GM21723 (cell line): ENCODE results near the gene SSBP1.
"Not testable (repeated sequence)": the region's sequence is repeated elsewhere in the genome, so short reads cannot be mapped to it uniquely, and the experiment has no call there.

Experiments
- ATAC-seq: cut with Tn5 transposase; IDR thresholded peaks from one replicate; pipeline ENCODE4 v1.9.1; 2021; ENCODE audit warnings: mild to moderate bottlenecking, moderate library complexity; ENCODE audit not compliant: unreplicated experiment

The SSBP1 gene

DNA sequence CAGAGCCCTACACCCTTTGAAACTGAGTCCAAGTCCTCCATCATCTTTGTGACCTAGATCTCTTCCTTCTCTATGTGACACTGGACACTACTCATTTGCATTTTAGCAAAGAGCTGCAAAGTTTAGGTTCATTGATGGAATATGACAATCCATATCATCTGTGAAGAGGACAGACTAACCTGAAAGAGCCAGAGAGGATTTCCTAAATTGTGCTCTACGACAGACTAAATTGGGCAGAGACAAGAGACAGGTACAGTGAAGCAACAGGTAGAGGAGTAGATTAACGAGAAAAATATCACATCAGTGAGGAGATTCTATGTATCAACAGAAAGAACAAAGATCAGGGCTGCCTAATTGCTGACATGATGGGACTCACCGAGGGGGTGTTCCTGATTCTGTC is 25.6 kb downstream of the SSBP1 start, which contains the start of gene TAS2R3:
Gene TAS2R3, plus strand, starts transcription at position 301 of the 400 bp plus-strand sequence. Its CDS starts 62 bp downstream, at position 363.
- ATAC-seq = no peak

DNA sequence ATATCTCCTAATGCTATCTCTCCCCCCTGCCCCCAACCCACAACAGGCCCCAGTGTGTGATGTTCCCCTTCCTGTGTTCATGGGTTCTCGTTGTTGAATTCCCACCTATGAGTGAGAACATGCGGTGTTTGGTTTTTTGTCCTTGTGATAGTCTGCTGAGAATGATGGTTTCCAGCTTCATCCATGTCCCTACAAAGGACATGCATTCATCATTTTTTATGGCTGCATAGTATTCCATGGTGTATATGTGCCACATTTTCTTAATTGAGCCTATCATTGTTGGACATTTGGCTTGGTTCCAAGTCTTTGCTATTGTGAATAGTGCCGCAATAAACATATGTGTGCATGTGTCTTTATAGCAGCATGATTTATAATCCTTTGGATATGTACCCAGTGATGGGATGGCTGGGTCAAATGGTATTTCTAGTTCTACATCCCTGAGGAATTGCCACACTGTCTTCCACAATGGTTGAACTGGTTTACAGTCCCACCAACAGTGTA is 32.0 kb downstream of the SSBP1 start:
- not testable (repeated sequence) for ATAC-seq

DNA sequence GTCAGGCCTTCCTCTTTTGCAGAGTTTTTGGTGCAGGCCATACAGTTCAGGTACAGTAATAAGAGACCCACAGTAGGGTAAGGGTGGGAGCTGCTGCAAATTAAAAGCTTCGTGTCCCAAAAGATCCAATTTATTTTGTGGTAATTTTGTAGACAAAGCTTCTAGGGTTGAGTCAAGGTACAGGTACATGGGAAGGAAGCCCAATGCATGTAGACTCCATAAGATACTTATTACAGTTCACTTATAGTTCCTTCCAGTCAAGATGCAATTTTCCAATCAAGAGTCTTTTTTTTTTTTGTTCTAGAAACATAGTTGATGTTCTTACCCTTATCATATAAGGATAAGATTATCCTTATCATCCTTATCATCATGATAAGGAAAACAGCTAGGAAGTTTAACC is 38.2 kb downstream of the SSBP1 start, which contains the start of gene TAS2R4:
Gene TAS2R4, plus strand, starts transcription at position 301 of the 400 bp plus-strand sequence. CDS start 1,815 bp downstream, outside the sequence.
- ATAC-seq = no peak

DNA sequence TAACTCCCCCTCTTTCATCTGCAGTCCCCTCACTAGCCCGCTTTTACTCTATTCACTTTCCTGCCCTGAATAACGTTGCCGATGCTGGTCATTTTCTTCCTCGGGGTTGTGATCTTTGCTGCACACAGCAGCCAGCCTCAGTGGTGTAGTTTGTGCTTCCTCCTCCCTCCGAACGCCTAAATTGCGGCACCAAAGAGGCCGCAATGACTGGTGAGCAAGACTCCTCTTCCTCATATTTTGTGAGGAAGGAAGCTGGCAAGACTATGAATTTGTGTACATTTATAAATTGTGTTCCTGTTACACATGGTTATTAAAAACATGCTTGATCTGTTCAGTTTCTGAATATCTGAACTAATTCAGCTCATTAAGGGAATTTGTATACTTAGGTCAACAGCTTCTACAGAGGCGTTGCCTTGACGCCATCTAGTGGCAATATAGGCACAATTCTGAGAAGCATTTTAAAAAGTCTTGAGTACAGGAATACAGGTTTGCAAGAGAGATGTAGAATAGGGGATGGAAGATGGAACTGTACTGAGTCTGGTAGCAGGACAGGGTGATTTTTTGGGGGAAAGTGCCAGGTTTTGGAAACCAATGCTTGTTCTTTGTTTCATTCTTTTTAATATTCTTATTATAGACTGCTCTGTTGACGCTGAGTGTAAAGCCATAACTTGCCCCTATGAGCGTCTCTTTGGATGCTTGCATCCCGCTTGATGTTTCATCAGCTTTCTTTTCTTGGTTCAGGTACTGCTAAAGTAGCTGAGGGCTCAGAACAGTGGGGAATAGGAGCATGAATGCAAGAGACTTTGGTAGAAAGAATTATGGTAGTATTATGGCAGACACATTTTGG is 47.8 kb downstream of the SSBP1 start:
- no peak for ATAC-seq

DNA sequence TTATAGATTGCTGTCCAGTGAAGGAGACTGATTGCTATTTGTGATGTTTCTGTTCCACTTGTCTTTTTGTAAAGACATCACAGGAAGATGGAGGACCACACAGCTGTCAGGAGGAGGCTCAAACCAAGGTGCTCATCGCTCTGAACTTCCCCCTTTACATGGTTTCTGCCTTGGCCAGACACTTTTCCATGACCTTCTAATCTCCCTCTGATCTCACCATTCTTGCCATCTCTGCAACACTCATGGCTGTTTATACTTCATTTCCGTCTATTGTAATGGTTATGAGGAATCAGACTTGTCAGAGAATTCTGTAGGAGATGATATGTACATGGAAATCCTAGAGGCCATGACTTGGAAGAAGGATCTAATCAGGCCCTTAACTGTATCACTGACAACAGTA is 50.1 kb downstream of the SSBP1 start:
- ATAC-seq = no peak

DNA sequence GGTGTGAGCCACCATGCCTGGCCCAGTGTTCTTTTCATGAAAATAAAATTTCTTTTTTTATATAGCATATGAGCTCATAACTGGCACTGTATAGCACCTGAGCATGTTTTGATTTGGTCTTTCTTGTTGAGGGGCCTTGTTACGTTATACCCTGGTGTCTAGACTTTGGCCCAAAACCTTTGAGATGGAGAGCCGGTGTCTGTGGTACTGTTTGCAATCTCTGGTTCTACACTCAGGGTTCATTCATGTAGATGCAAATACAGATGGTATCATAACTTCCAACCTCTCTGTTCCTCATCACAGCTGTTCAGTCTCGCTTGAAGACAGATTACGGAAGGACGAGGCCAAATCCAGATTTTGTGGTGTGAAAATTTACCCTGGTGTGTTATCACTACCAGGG is 51.8 kb downstream of the SSBP1 start, which contains the start of gene TAS2R5:
Gene TAS2R5, plus strand, starts transcription at position 301 of the 400 bp plus-strand sequence. CDS start 145 bp downstream, outside the sequence.
- no peak for ATAC-seq

DNA sequence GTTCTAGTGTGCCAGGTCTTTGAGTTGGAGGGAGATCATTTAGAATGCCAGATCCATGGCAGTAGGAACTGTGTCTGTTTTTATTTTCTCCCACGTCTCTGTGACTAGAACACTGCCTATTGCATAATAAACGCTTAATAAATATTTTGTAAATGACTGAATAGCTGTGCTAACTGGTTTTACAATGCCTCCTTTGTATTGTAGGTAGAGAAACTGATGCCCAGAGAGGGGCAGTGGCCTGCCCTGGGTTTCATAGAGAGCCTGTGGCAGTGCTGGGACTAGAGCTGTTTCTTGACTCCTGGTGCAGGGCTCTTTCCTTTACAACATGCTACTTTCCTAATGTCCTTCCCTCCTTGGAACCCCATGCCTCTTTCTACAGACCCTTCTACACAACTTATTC is 54.4 kb downstream of the SSBP1 start:
- ATAC-seq = no peak
